Body of pancreas (tissue), 4 donors: ENCODE results near the gene COQ10A. TPM values are rescaled to one million over a fixed set of nuclear protein-coding genes. Genes with fewer than 3 reads are reported as not detected.

ENCODE experiments used
- ATAC-seq: fragments of 150-250 bp; one replicate; pipeline ENCODE4 v1.9.1; 2016
- DNase-seq, 4 donors: peaks; one replicate each; pipeline ENCODE4 v3.0.0-alpha.2; 2019
- H3K27ac ChIP-seq, 4 donors: fragments of 200-600 bp; sonication (generic); 1 replicate in 3 of 4; 2 replicates in 1 of 4; pipeline versions ENCODE4 v1.5.1 to v1.6.1; 2016 to 2019; ENCODE audit warnings: mild to moderate bottlenecking in 1 of 4, mixed read lengths in 1 of 4, moderate library complexity in 1 of 4
- H3K27me3 ChIP-seq, 2 donors: fragments of 200-600 bp; sonication (generic); one replicate each; pipeline ENCODE4 v1.6.0; 2016; ENCODE audit warnings: mild to moderate bottlenecking in 1 of 2
- H3K36me3 ChIP-seq, 2 donors: fragments of 200-600 bp; sonication (generic); replicated peaks in 1 of 2; 2 replicates each; pipeline ENCODE4 v1.5.1; 2016; ENCODE audit warnings: low read depth in 2 of 2; ENCODE audit not compliant: insufficient read depth in 1 of 2
- H3K4me1 ChIP-seq: fragments of 200-600 bp; sonication (generic); one replicate; pipeline ENCODE4 v1.6.0; 2016
- H3K4me3 ChIP-seq, 2 donors: fragments of 200-600 bp; sonication (generic); 1 replicate in 1 of 2; 2 replicates in 1 of 2; pipeline ENCODE4 v1.5.1; 2016 to 2019
- H3K9me3 ChIP-seq, 3 donors: fragments of 200-600 bp; sonication (generic); 1 replicate in 2 of 3; 2 replicates in 1 of 3; pipeline ENCODE4 v1.5.1; 2016
- POLR2A ChIP-seq, 3 donors: fragments of 450-650 bp; IDR thresholded peaks; one replicate each; pipeline ENCODE4 v1.6.1; 2016; ENCODE audit warnings: antibody characterized with exemption in 3 of 3, mild to moderate bottlenecking in 2 of 3
- WGBS, 2 donors: methylation state at CpG; one replicate each; pipeline ENCODE4 v1.1.5; 2017; 5-methylcytosine and 5-hydroxymethylcytosine counted together
- intact Hi-C: fragments of 100-400 bp; cut with DNase I; formaldehyde crosslinking; loops from one replicate; pipeline ENCODE4 v1.15.1; 2023
- total RNA-seq, 2 donors: library from RNA; depleted of rRNA; stranded (reverse); fragments of >200 nt; gene quantifications; one replicate each; pipeline ENCODE4 v1.1.0, GENCODE V29; 2016
- TF ChIP-seq, protein P1 (sequence below), 7 experiments: fragments of 450-650 bp in 4 of 7; fragments of 200-600 bp in 3 of 7; sonication (generic) in 3 of 7; IDR thresholded peaks; one replicate each; pipeline ENCODE4 v1.5.1; 2016 to 2019; ENCODE audit warnings: antibody characterized with exemption in 7 of 7

COQ10A gene
- total RNA-seq, 2 donors from 2014 or later = 28.0 to 34.9 TPM

DNA sequence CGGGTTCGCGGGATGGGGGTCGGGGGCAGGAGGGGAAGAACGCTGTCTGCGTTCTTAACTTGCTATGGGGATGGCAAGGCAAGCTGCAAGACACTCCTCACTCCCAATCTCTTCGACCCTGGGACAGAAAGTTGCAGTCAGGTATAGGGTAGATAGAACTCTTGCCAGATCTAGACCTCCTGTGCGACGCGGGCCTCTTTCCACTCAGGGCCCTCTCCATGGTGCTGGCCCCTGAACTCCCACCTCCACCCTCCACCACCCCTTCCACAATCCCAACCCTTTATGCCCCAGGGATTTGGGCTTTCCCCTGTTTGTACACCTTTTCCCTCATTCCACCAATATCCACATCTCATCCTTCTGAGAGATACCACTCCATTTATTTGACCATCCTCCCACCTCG lies 41.8 kb upstream of the COQ10A start:
- peaks cover 55% of the 10 kb centered on the region for H3K4me1 ChIP-seq
- peak overlapping the region in 1 of 2 donors; percentile 32 for H3K4me3 ChIP-seq
- peak overlapping the region in 3 of 4 donors; percentile 96 to 98 (median 97) for H3K27ac ChIP-seq
- ATAC-seq = no peak
- H3K27me3 ChIP-seq = no peaks in the 10 kb centered on the region
- WGBS, 2 donors = 34 to 35% methylated on average over 10 to 11 of the region's 11 CpGs
- peak in 1 of 4 donors; percentile 13 for DNase-seq
- H3K36me3 ChIP-seq = no peaks in the 10 kb centered on the region
- no peak for TF ChIP-seq POLR2A (IDR thresholded peaks at IDR 0.05)
- TF ChIP-seq, protein P1, sequence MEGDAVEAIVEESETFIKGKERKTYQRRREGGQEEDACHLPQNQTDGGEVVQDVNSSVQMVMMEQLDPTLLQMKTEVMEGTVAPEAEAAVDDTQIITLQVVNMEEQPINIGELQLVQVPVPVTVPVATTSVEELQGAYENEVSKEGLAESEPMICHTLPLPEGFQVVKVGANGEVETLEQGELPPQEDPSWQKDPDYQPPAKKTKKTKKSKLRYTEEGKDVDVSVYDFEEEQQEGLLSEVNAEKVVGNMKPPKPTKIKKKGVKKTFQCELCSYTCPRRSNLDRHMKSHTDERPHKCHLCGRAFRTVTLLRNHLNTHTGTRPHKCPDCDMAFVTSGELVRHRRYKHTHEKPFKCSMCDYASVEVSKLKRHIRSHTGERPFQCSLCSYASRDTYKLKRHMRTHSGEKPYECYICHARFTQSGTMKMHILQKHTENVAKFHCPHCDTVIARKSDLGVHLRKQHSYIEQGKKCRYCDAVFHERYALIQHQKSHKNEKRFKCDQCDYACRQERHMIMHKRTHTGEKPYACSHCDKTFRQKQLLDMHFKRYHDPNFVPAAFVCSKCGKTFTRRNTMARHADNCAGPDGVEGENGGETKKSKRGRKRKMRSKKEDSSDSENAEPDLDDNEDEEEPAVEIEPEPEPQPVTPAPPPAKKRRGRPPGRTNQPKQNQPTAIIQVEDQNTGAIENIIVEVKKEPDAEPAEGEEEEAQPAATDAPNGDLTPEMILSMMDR (IDR thresholded peaks at IDR 0.05) = no peak
- no peaks in the 10 kb centered on the region for H3K9me3 ChIP-seq
- intact Hi-C loops = no loop called here

- intact Hi-C loops = no loop called here
- Histone ChIP-seq H3K27me3 (no peaks in the 10 kb centered on the region), H3K9me3 (no peaks in the 10 kb centered on the region), H3K4me1 (peaks cover 38% of the 10 kb centered on the region), H3K36me3 (no peaks in the 10 kb centered on the region), H3K4me3 (no peak overlapping the region), H3K27ac (peak overlapping the region in 3 of 4 donors; percentile 72 to 89 (median 88))
- DNase-seq (no peak), ATAC-seq (no peak)
- WGBS, 2 donors = 81 to 84% methylated on average over 5 to 7 of the region's 7 CpGs
- TF ChIP-seq, protein P1 (IDR thresholded peaks at IDR 0.05) = no peak
- no peak for TF ChIP-seq POLR2A (IDR thresholded peaks at IDR 0.05)
Measured at GRCh38 chr12:56229082-56229481, 37.7 kb upstream of the COQ10A start.

DNA sequence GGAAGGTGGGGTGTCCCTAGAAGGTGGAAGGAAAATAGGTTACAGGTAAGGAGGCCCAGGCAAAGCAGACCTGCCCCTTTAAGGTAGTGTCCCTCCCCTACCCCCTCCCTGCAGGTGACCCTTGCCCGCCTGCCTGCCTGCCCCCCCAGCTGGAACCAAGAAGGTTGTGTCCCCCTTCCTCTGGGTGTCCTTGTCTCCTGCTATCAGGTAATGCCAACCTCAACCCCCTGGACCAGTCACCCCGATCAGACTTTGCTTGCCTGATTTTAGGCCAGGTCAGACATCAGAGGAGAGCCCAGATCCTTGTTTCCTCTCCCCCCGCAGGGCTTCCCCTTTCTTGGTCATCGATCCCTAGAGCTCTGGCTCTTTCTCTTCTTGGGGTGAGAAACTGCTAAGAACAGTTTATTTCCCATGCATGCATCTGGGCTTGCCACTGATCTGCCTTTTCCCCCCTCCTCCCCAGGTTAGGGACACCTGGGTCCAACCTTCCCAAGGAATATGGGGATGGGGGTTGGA lies 36.8 kb upstream of the COQ10A start, which contains the start of gene SLC39A5:
TSS of gene SLC39A5 (plus strand) at position 136 of the 516 bp plus-strand sequence. CDS start 1,224 bp downstream, outside the sequence.
- 21 to 30% methylated on average over 4 of the region's 4 CpGs for WGBS, 2 donors

GRCh38 chr12:56230432-56231183 lies 36.1 kb upstream of the COQ10A start:
- 23 to 26% methylated on average over 7 to 8 of the region's 8 CpGs for WGBS, 2 donors
- peaks cover 42% of the 10 kb centered on the region for H3K4me1 ChIP-seq
- H3K36me3 ChIP-seq = no peaks in the 10 kb centered on the region
- TF ChIP-seq, protein P1 (IDR thresholded peaks at IDR 0.05) = peak in 2 of 7 experiments; percentile 1 to 8
- TF ChIP-seq POLR2A (IDR thresholded peaks at IDR 0.05) = peak; percentile 63 to 88 (median 84)
- peak overlapping the region; percentile 72 to 89 (median 86) for H3K27ac ChIP-seq
- ATAC-seq = peak; percentile 93
- no peaks in the 10 kb centered on the region for H3K9me3 ChIP-seq
- DNase-seq = peak; percentile 92 to 95 (median 95)
- intact Hi-C loops = no loop called here
- H3K4me3 ChIP-seq = peak overlapping the region; percentile 47 to 51
- H3K27me3 ChIP-seq = no peaks in the 10 kb centered on the region

More for the DNA sequence above, 36.8 kb upstream of the COQ10A start, which contains the start of gene SLC39A5:
- Histone ChIP-seq H3K27ac (peak within 1 kb of the TSS; percentile 72 to 89 (median 86)), H3K36me3 (no peaks in the 10 kb centered on the region), H3K27me3 (no peaks in the 10 kb centered on the region), H3K9me3 (no peaks in the 10 kb centered on the region), H3K4me3 (peak within 1 kb of the TSS; percentile 47 to 51), H3K4me1 (peaks cover 42% of the 10 kb centered on the region)
- ATAC-seq = peak; percentile 5
- TF ChIP-seq, protein P1 (IDR thresholded peaks at IDR 0.05) = no peak
- no peak for TF ChIP-seq POLR2A (IDR thresholded peaks at IDR 0.05)
- peak in 2 of 4 donors; percentile 35 to 40 for DNase-seq
- intact Hi-C loops = no loop called here
